Effector memory CD4-positive, alpha-beta T cell (primary cell): Measurements from ENCODE around the gene GPR3.

Experiments used
- DNase-seq, 3 donors: peaks; one replicate each; pipeline ENCODE4 v3.0.0-alpha.2; 2020
- H3K27ac ChIP-seq: 2 replicates; pipeline ENCODE4 v1.7.0; 2013; ENCODE audit warnings: mild to moderate bottlenecking, low read length, moderate library complexity; ENCODE audit not compliant: insufficient read depth, poor library complexity, severe bottlenecking
- H3K27me3 ChIP-seq: replicated peaks from 2 replicates; pipeline ENCODE4 v1.7.0; 2013; ENCODE audit warnings: mild to moderate bottlenecking, low read length; ENCODE audit not compliant: insufficient read depth, control insufficient read depth, poor library complexity, severe bottlenecking
- H3K36me3 ChIP-seq: 2 replicates; pipeline ENCODE4 v1.7.0; 2013; ENCODE audit warnings: mild to moderate bottlenecking, low read length, moderate library complexity; ENCODE audit not compliant: control insufficient read depth, insufficient read depth
- H3K4me1 ChIP-seq: 2 replicates; pipeline ENCODE4 v1.7.0; 2013; ENCODE audit warnings: low read length, mild to moderate bottlenecking; ENCODE audit not compliant: control insufficient read depth, insufficient read depth, poor library complexity, severe bottlenecking
- H3K4me3 ChIP-seq: 2 replicates; pipeline ENCODE4 v1.7.0; 2013; ENCODE audit warnings: low read length, low read depth, mild to moderate bottlenecking; ENCODE audit not compliant: insufficient read depth, poor library complexity, severe bottlenecking
- H3K9me3 ChIP-seq: 2 replicates; pipeline ENCODE4 v1.7.0; 2013; ENCODE audit warnings: mild to moderate bottlenecking, low read length, moderate library complexity; ENCODE audit not compliant: control insufficient read depth

GPR3 gene

GRCh38 chr1:27366411-27367159 is 25.8 kb upstream of the GPR3 start, which contains the start of gene MAP3K6:
Gene MAP3K6 (minus strand): TSS chr1:27366961. CDS start chr1:27366597, 364 bp downstream.
- no peak for DNase-seq
- Histone ChIP-seq H3K27ac (peak within 1 kb of the TSS; percentile 43), H3K27me3 (no peaks in the 10 kb centered on the region), H3K9me3 (no peaks in the 10 kb centered on the region), H3K4me1 (peaks cover 20% of the 10 kb centered on the region), H3K36me3 (no peaks in the 10 kb centered on the region), H3K4me3 (peak within 1 kb of the TSS; percentile 72)

- no peak for DNase-seq
- Histone ChIP-seq H3K4me1 (peaks cover 20% of the 10 kb centered on the region), H3K9me3 (no peaks in the 10 kb centered on the region), H3K27ac (no peak overlapping the region), H3K4me3 (no peak overlapping the region), H3K27me3 (no peaks in the 10 kb centered on the region), H3K36me3 (no peaks in the 10 kb centered on the region)
Measured at GRCh38 chr1:27367160-27367650, 25.2 kb upstream of the GPR3 start.

- DNase-seq = no peak
- Histone ChIP-seq H3K4me1 (peaks cover 20% of the 10 kb centered on the region), H3K36me3 (no peaks in the 10 kb centered on the region), H3K27ac (no peak overlapping the region), H3K4me3 (no peak overlapping the region), H3K9me3 (no peaks in the 10 kb centered on the region), H3K27me3 (no peaks in the 10 kb centered on the region)
Measured at GRCh38 chr1:27368869-27369582, 23.4 kb upstream of the GPR3 start.

GRCh38 chr1:27372022-27372807 is 20.2 kb upstream of the GPR3 start:
- H3K9me3 ChIP-seq = no peaks in the 10 kb centered on the region
- H3K27me3 ChIP-seq = no peaks in the 10 kb centered on the region
- no peaks in the 10 kb centered on the region for H3K36me3 ChIP-seq
- H3K27ac ChIP-seq = no peak overlapping the region
- DNase-seq = no peak
- peaks cover under 1% of the 10 kb centered on the region for H3K4me1 ChIP-seq
- no peak overlapping the region for H3K4me3 ChIP-seq

- Histone ChIP-seq H3K27ac (no peak overlapping the region), H3K4me1 (no peaks in the 10 kb centered on the region), H3K36me3 (no peaks in the 10 kb centered on the region), H3K27me3 (no peaks in the 10 kb centered on the region), H3K9me3 (no peaks in the 10 kb centered on the region), H3K4me3 (no peak overlapping the region)
- no peak for DNase-seq
Measured at GRCh38 chr1:27372808-27373690, 19.4 kb upstream of the GPR3 start.

DNA sequence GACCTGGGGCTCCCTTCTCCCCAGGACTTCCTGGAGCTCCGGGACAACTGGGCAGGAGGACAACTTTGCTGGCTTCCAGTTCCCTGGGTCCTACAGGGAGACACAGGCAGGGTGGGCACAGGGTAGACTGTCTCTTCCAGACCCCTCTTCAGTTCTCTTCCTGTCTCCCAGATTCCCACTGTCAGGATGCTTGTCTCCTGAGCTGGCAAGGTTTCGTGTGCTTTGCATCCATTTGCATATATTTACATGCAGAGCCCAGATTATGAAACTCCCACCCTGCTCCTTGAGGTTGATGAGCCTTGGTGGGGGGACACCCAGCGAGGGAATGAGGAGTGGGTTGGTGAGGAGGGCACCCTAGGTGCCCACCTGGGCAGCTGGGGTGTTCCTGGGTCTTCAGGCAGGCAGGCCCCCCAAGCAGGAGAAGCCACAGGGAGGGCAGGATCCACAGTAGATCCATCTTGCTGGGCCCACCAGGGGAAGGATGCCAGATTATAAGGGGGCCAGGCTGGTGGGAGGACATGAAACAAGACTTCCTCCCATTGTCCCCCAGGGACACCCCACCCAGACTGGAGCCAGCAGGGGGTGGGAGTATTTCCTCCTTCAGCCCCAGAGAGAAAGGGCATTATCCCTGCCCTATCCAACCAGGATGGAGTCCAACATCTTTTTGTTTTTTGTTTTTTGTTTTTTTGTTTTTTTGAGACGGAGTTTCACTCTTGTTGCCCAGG is 17.9 kb upstream of the GPR3 start, which contains the start of gene FCN3:
FCN3 (minus strand) TSS at position 463 of the 725 bp plus-strand sequence; CDS start at position 457, 6 bp downstream.
- no peaks in the 10 kb centered on the region for H3K9me3 ChIP-seq
- no peak for DNase-seq
- H3K4me3 ChIP-seq = no peak within 1 kb of the TSS
- H3K27ac ChIP-seq = no peak within 1 kb of the TSS
- no peaks in the 10 kb centered on the region for H3K4me1 ChIP-seq
- no peaks in the 10 kb centered on the region for H3K36me3 ChIP-seq
- H3K27me3 ChIP-seq = no peaks in the 10 kb centered on the region

DNA sequence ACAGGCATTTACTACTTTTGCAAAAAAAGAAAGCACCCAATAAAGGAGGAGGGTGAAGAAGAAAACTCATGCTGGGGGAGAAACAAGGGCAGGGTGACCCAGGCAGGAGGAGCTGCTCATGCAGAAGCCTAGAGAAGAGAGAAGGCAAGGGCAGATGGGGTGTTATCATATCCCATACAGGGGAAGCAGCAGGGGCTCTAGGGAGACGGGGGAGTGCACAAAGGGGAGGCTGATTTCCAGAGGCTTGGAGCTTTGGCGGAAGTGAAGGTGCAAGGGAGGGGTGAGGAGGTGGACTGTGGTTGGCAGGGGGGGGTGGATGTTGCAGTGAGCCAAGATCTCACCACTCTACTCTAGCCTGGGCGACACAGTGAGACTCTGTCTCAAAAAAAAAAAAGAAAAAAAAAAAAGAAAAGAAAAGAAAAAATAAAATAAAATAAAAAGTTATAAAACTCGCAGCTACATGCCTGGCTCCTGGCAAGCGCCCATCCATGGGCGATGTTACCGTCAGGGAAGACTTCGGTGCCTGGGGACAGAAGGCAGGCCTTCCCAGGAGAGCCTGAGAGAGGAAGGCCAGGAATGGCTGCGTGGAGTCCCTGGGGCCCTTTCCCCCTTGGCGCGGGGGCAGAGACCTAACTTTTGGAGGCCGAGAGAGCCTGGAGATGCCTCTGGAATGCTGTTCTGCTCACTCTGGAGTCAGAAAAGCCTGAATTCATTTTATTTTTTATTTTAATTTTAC is 14.5 kb upstream of the GPR3 start:
- DNase-seq = no peak
- Histone ChIP-seq H3K36me3 (no peaks in the 10 kb centered on the region), H3K27ac (no peak overlapping the region), H3K4me1 (no peaks in the 10 kb centered on the region), H3K27me3 (no peaks in the 10 kb centered on the region), H3K9me3 (no peaks in the 10 kb centered on the region), H3K4me3 (no peak overlapping the region)

- no peak overlapping the region for H3K4me3 ChIP-seq
- DNase-seq = no peak
- H3K9me3 ChIP-seq = no peaks in the 10 kb centered on the region
- H3K4me1 ChIP-seq = no peaks in the 10 kb centered on the region
- no peak overlapping the region for H3K27ac ChIP-seq
- no peaks in the 10 kb centered on the region for H3K27me3 ChIP-seq
- H3K36me3 ChIP-seq = no peaks in the 10 kb centered on the region
Measured at GRCh38 chr1:27379564-27380122, 12.8 kb upstream of the GPR3 start.
